ENCODE data around the gene CHD9. TPM values are rescaled to one million over a fixed set of nuclear protein-coding genes. Genes with fewer than 3 reads are reported as not detected.

CHD9 gene
- total RNA-seq, 6 experiments from 2014 or later, result 19.8 to 44.3 (median 30.2) TPM

DNA sequence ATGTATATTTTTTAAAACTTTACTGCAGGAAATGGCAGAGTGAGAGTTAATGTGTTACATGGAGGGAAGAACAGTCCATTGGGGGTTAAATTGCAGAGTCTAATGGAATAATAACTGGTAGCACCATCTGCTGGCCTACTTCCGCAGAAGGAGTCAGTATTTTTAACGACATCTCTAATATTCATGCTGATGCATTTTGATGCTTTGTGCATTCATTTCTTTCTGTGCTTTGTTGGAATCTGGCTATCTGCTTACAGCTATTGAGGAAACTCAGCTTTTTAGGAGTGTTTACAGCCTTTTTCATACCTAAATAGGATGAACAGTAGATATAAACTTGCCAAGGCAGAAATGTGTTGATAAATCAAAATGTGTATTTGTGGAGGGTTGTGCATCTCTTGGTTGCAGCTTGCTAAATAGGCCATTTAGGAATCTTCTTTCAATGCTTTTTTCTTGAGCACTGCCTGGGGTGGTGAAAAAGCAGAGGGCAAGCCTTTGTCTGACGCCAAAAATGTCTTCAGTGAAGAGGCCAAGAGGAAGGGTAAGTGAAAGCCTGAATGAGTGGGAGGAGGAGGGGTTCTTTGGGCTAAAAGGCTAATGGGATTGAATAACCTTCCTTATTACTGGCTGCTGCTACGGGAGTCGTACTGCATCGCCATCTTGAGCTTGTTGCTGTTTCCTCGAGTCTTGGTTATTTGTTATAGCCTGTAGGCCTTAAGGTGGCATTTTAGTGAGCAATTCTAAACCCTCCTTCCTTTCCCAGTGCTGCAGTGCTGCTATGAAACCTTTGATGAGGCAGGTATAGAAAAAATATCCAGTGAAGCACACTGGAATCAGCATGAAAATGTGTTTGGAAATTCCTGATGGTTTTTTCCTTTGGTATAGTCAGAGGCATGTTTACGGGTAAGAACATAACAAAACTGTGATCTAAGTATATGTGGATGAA, 153.3 kb downstream of the CHD9 start:
- ATAC-seq, result peak; percentile 86 to 90 (median 88)
- Histone ChIP-seq H3K4me3 (peak overlapping the region; percentile 5 to 25 (median 9)), H3K36me3 (no peaks in the 10 kb centered on the region), H3K4me1 (peaks cover 0 to 4% (median 0%) of the 10 kb centered on the region in 4 donors), H3K27ac (peak overlapping the region; percentile 12 to 60 (median 41)), H3K9me3 (no peaks in the 10 kb centered on the region), H3K27me3 (no peaks in the 10 kb centered on the region)
- TF ChIP-seq POLR2A (IDR thresholded peaks at IDR 0.05), result no peak
- TF ChIP-seq, protein P1, sequence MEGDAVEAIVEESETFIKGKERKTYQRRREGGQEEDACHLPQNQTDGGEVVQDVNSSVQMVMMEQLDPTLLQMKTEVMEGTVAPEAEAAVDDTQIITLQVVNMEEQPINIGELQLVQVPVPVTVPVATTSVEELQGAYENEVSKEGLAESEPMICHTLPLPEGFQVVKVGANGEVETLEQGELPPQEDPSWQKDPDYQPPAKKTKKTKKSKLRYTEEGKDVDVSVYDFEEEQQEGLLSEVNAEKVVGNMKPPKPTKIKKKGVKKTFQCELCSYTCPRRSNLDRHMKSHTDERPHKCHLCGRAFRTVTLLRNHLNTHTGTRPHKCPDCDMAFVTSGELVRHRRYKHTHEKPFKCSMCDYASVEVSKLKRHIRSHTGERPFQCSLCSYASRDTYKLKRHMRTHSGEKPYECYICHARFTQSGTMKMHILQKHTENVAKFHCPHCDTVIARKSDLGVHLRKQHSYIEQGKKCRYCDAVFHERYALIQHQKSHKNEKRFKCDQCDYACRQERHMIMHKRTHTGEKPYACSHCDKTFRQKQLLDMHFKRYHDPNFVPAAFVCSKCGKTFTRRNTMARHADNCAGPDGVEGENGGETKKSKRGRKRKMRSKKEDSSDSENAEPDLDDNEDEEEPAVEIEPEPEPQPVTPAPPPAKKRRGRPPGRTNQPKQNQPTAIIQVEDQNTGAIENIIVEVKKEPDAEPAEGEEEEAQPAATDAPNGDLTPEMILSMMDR (IDR thresholded peaks at IDR 0.05), result peak; percentile 44 to 55 (median 53)
- intact Hi-C loops (cut with DNase I), result no loop called here
- 28% methylated on average over 8 of the region's 8 CpGs for WGBS (ENCODE audit: insufficient coverage, low coverage, low lambda C conversion rate, missing lambda C conversion rate)
- DNase-seq, result no peak

DNA sequence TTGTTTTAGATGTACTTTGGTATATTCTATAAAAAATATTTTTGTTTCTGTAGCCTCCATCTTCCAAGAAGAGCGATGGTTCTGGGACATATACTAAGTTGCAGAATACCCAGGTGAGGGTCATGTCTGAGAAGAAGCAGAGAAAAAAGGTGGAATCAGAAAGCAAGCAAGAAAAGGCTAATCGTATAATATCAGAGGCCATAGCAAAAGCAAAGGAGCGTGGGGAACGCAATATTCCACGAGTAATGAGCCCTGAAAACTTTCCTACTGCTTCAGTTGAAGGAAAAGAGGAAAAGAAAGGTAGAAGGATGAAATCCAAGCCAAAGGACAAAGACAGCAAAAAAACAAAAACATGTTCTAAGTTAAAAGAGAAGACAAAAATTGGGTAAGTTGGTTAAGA, 154.6 kb downstream of the CHD9 start:
- TF ChIP-seq, protein P1 (IDR thresholded peaks at IDR 0.05), result no peak
- no peak for TF ChIP-seq POLR2A (IDR thresholded peaks at IDR 0.05)
- ATAC-seq, result no peak
- DNase-seq, result no peak
- H3K9me3 ChIP-seq, result no peaks in the 10 kb centered on the region
- intact Hi-C loops (cut with DNase I), result no loop called here
- H3K27me3 ChIP-seq, result no peaks in the 10 kb centered on the region
- WGBS (ENCODE audit: insufficient coverage, low coverage, low lambda C conversion rate, missing lambda C conversion rate), result 24% methylated on average over 5 of the region's 5 CpGs
- H3K27ac ChIP-seq, result peak overlapping the region in 1 of 3 donors; percentile 26
- peaks cover 0 to 4% (median 0%) of the 10 kb centered on the region in 4 donors for H3K4me1 ChIP-seq
- H3K36me3 ChIP-seq, result no peaks in the 10 kb centered on the region
- peak overlapping the region in 1 of 3 donors; percentile 25 for H3K4me3 ChIP-seq

DNA sequence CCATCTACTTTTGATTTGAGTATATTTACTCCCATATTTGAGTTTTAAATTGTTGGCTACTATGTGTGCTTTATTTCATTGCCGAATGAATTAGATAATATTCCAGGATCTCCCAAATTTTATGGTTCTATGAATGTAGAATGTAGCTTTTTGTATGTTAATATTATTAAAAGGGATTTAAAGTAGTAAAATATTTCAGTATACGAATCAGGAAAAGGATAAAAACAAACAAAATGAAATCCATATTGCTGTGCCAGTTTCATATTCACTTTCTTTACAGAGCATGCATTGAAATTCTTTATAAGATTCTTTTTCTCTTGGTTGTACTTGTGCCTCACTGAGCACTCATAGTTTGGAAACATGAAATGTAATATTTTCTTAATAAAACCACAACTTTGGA, 155.1 kb downstream of the CHD9 start:
- 61% methylated on average over 2 of the region's 2 CpGs for WGBS (ENCODE audit: insufficient coverage, low coverage, low lambda C conversion rate, missing lambda C conversion rate)

DNA sequence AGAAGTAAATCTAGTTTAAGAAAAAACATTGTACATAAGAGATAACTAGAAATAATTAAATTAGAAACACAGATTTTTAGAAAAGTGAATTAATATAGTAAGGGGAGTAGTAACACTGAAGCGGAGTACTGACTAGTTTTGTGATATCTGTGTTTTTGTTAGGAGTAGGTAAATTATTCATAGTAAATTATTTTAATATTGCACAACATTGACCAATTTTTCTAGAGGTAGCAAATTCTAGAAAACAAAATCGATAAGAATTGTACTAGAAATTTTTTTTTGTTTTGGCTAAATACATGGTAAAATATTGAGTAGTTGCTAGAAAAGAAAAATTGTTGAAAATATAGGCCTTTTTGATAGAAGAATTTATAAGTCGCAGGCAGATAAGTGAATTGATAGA, 156.5 kb downstream of the CHD9 start:
- TF ChIP-seq, protein P1 (IDR thresholded peaks at IDR 0.05), result no peak
- TF ChIP-seq POLR2A (IDR thresholded peaks at IDR 0.05), result no peak
- Histone ChIP-seq H3K36me3 (no peaks in the 10 kb centered on the region), H3K4me1 (peaks cover 0 to 4% (median 0%) of the 10 kb centered on the region in 4 donors), H3K9me3 (no peaks in the 10 kb centered on the region), H3K4me3 (no peak overlapping the region), H3K27ac (no peak overlapping the region), H3K27me3 (no peaks in the 10 kb centered on the region)
- WGBS (ENCODE audit: insufficient coverage, low coverage, low lambda C conversion rate, missing lambda C conversion rate), result 84% methylated on average over 3 of the region's 3 CpGs
- intact Hi-C loops (cut with DNase I), result no loop called here
- ATAC-seq (no peak), DNase-seq (no peak)

More for the DNA sequence above, 155.1 kb downstream of the CHD9 start:
- Histone ChIP-seq H3K9me3 (no peaks in the 10 kb centered on the region), H3K4me1 (peaks cover 0 to 4% (median 0%) of the 10 kb centered on the region in 4 donors), H3K36me3 (no peaks in the 10 kb centered on the region), H3K27ac (peak overlapping the region in 1 of 3 donors; percentile 26), H3K27me3 (no peaks in the 10 kb centered on the region), H3K4me3 (peak overlapping the region in 1 of 3 donors; percentile 25)
- TF ChIP-seq, protein P1 (IDR thresholded peaks at IDR 0.05), result no peak
- no peak for TF ChIP-seq POLR2A (IDR thresholded peaks at IDR 0.05)
- DNase-seq (no peak), ATAC-seq (no peak)
- intact Hi-C loops (cut with DNase I), result no loop called here
